Prostate gland (tissue), 2 donors: ENCODE data around the gene NPM1.

Experiments
- POLR2A ChIP-seq: fragments of 450-650 bp; IDR thresholded peaks from one replicate; pipeline ENCODE4 v1.6.1; 2016; ENCODE audit warnings: antibody characterized with exemption, mild to moderate bottlenecking
- TF ChIP-seq, protein P1 (sequence below), 4 experiments: fragments of 200-600 bp in 2 of 4; fragments of 450-650 bp in 2 of 4; sonication (generic) in 2 of 4; IDR thresholded peaks; 1 replicate in 3 of 4; 2 replicates in 1 of 4; pipeline ENCODE4 v1.5.1; 2016 to 2019; ENCODE audit warnings: antibody characterized with exemption in 4 of 4, mild to moderate bottlenecking in 2 of 4, moderate library complexity in 2 of 4

DNA sequence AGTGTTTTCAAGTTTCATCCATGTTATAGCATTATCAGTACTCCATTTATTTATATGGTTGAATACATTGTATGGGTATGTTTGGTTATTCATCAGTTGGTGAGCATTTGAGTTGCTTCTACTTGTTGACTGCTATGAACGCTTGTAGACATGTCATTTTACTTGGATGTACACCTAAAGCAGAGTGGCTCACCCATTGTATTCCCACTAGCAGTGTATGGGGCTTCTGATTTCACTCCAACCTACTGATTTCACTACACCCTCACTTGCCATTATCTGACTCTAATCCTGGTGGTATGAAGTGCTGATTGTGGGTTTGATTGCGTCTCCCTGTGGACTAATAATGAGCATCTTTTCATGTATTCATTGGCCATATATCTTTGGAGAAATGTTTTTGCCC lies 9.5 kb downstream of the NPM1 start:
- TF ChIP-seq, protein P1, sequence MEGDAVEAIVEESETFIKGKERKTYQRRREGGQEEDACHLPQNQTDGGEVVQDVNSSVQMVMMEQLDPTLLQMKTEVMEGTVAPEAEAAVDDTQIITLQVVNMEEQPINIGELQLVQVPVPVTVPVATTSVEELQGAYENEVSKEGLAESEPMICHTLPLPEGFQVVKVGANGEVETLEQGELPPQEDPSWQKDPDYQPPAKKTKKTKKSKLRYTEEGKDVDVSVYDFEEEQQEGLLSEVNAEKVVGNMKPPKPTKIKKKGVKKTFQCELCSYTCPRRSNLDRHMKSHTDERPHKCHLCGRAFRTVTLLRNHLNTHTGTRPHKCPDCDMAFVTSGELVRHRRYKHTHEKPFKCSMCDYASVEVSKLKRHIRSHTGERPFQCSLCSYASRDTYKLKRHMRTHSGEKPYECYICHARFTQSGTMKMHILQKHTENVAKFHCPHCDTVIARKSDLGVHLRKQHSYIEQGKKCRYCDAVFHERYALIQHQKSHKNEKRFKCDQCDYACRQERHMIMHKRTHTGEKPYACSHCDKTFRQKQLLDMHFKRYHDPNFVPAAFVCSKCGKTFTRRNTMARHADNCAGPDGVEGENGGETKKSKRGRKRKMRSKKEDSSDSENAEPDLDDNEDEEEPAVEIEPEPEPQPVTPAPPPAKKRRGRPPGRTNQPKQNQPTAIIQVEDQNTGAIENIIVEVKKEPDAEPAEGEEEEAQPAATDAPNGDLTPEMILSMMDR (IDR thresholded peaks at IDR 0.05): no peak
- no peak for TF ChIP-seq POLR2A
